ENCODE data around the gene SUSD4.

DNA sequence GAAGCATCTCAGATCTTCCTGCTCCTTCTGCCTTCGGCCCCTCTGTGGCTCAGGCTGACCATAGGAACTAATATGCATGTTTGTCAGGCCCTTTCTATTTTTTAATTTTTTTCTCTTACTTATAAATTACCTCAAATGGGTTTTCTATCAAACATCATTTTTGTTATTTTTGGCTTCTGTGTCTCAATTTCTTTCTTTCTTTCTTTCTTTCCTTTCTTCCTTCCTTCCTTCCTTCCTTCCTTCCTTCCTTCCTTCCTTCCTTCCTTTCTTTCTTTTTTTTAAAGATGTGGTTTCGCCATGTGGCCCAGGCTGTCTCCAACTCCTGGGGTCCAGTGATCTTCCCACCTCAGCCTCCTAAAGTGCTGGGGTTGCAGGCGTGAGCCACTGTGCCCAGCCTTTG lies 184.7 kb downstream of the SUSD4 start:
- TF ChIP-seq, protein P1, sequence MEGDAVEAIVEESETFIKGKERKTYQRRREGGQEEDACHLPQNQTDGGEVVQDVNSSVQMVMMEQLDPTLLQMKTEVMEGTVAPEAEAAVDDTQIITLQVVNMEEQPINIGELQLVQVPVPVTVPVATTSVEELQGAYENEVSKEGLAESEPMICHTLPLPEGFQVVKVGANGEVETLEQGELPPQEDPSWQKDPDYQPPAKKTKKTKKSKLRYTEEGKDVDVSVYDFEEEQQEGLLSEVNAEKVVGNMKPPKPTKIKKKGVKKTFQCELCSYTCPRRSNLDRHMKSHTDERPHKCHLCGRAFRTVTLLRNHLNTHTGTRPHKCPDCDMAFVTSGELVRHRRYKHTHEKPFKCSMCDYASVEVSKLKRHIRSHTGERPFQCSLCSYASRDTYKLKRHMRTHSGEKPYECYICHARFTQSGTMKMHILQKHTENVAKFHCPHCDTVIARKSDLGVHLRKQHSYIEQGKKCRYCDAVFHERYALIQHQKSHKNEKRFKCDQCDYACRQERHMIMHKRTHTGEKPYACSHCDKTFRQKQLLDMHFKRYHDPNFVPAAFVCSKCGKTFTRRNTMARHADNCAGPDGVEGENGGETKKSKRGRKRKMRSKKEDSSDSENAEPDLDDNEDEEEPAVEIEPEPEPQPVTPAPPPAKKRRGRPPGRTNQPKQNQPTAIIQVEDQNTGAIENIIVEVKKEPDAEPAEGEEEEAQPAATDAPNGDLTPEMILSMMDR (IDR thresholded peaks at IDR 0.05) = no peak
- TF ChIP-seq POLR2A (IDR thresholded peaks at IDR 0.05) (no peak), POLR2AphosphoS5 (IDR thresholded peaks at IDR 0.05) (no peak)
